HCT116 (cell line): ENCODE results near the gene CECR2. TPM values are rescaled to one million over a fixed set of nuclear protein-coding genes. Genes with fewer than 3 reads are reported as not detected.

Source experiments
- ATAC-seq: fragments of 200-7000 bp; cut with Tn5 transposase; 2 replicates; pipeline ENCODE4 v1.9.1; 2020; ENCODE audit warnings: mild to moderate bottlenecking, moderate library complexity
- BruUV-seq: library from RNA; stranded (reverse); fragments of 400-500 nt; replicated peaks from 2 replicates; lab custom pipeline; 2021; lab: Mats Ljungman, UMichigan
- CTCF ChIA-PET: fragments of 300-600 bp; sonication (Branson Sonifier 250); formaldehyde crosslinking; loops from one replicate; lab custom pipeline; 2021; ENCODE audit warnings: antibody characterized with exemption; lab: Charles Lee
- POLR2A ChIA-PET: fragments of 300-600, 350-600 bp; sonication (Branson Sonifier 250); formaldehyde crosslinking; loops from one replicate; lab custom pipeline; 2021; ENCODE audit warnings: antibody characterized with exemption; lab: Charles Lee
- RAD21 ChIA-PET, 2 experiments: fragments of 300-600 bp; sonication (Branson Sonifier 250); formaldehyde crosslinking; loops; one replicate each; lab custom pipeline; 2023; ENCODE audit warnings: low total read pairs in 2 of 2; ENCODE audit not compliant: uncharacterized antibody in 2 of 2, unreplicated experiment in 2 of 2, low non-redundant PET in 1 of 2; lab: Charles Lee
- DNase-seq: peaks from one replicate; pipeline ENCODE4 v3.0.0-alpha.2; 2010; ENCODE audit warnings: low read depth, low spot score
- H2AFZ ChIP-seq: fragments of 200-600 bp; shearing (Covaris generic), sonication (generic); 2 replicates; pipeline ENCODE4 v1.6.1; 2017; ENCODE audit warnings: low read depth, mixed run types, mixed read lengths, antibody characterized with exemption, low read length; ENCODE audit not compliant: poor library complexity, severe bottlenecking
- H3K27ac ChIP-seq: 2 replicates; pipeline ENCODE4 v1.5.1; 2012; ENCODE audit warnings: low read depth, low read length
- H3K27me3 ChIP-seq: fragments of 200-600 bp; sonication (generic); 2 replicates; pipeline ENCODE4 v1.6.1; 2016; ENCODE audit warnings: mixed run types, low read length, mixed read lengths; ENCODE audit not compliant: insufficient read depth
- H3K36me3 ChIP-seq, 2 experiments: fragments of 200-500 bp in 1 of 2; fragments of 200-600 bp in 1 of 2; sonication (Bioruptor generic) in 1 of 2; sonication (generic) in 1 of 2; 2 replicates each; pipeline versions ENCODE4 v1.5.1 to v1.6.1; 2014 to 2016; ENCODE audit warnings: low read length in 2 of 2, inconsistent platforms in 1 of 2, mixed read lengths in 1 of 2, mixed run types in 1 of 2; ENCODE audit not compliant: insufficient read depth in 2 of 2, control insufficient read depth in 1 of 2
- H3K4me1 ChIP-seq, 2 experiments: fragments of 200-600 bp in 1 of 2; sonication (generic) in 1 of 2; 2 replicates each; pipeline versions ENCODE4 v1.5.1 to v1.6.1; 2012 to 2017; ENCODE audit warnings: low read length in 2 of 2, inconsistent platforms in 1 of 2, mild to moderate bottlenecking in 1 of 2, mixed read lengths in 1 of 2, mixed run types in 1 of 2, moderate library complexity in 1 of 2; ENCODE audit not compliant: insufficient read depth in 2 of 2, control insufficient read depth in 1 of 2
- H3K4me2 ChIP-seq: fragments of 200-600 bp; sonication (generic); 2 replicates; pipeline ENCODE4 v1.6.1; 2017; ENCODE audit warnings: mixed run types, low read length, mixed read lengths
- H3K4me3 ChIP-seq, 2 experiments: fragments of 200-600 bp in 1 of 2; sonication (generic) in 1 of 2; replicated peaks in 1 of 2; 2 replicates each; pipeline ENCODE4 v1.5.1; 2011 to 2016; ENCODE audit warnings: low read length in 2 of 2, control low read depth in 1 of 2, low read depth in 1 of 2, mild to moderate bottlenecking in 1 of 2, mixed read lengths in 1 of 2, mixed run types in 1 of 2
- H3K79me2 ChIP-seq: fragments of 200-600 bp; sonication (generic); 2 replicates; pipeline ENCODE4 v1.6.1; 2017; ENCODE audit warnings: mild to moderate bottlenecking, mixed run types, low read length, moderate library complexity, mixed read lengths; ENCODE audit not compliant: insufficient read depth
- H3K9ac ChIP-seq: fragments of 200-600 bp; sonication (generic); 2 replicates; pipeline ENCODE4 v1.6.1; 2016; ENCODE audit warnings: low read length, mixed read lengths
- H3K9me2 ChIP-seq: fragments of 200-600 bp; sonication (generic), shearing (Covaris generic); 2 replicates; pipeline ENCODE4 v1.6.1; 2017; ENCODE audit warnings: mixed run types, mild to moderate bottlenecking, moderate library complexity; ENCODE audit not compliant: insufficient read depth
- H3K9me3 ChIP-seq, 2 experiments: fragments of 200-500 bp in 1 of 2; fragments of 200-600 bp in 1 of 2; sonication (Bioruptor generic) in 1 of 2; sonication (generic) in 1 of 2; 2 replicates each; pipeline ENCODE4 v1.6.1; 2014 to 2017; ENCODE audit warnings: low read length in 2 of 2, mixed read lengths in 2 of 2, inconsistent platforms in 1 of 2, low read depth in 1 of 2, mild to moderate bottlenecking in 1 of 2, mixed run types in 1 of 2, moderate library complexity in 1 of 2; ENCODE audit not compliant: control insufficient read depth in 1 of 2, insufficient read depth in 1 of 2
- H4K20me1 ChIP-seq: fragments of 200-600 bp; sonication (generic), shearing (Covaris generic); 2 replicates; pipeline ENCODE4 v1.6.1; 2017; ENCODE audit warnings: mixed run types, mild to moderate bottlenecking, moderate library complexity; ENCODE audit not compliant: insufficient read depth
- EZH2phosphoT487 ChIP-seq: fragments of 200-600 bp; IDR thresholded peaks from 2 replicates; pipeline ENCODE4 v1.6.1; 2018; ENCODE audit warnings: antibody characterized with exemption, borderline replicate concordance
- ZFX ChIP-seq: fragments of 450-650 bp; IDR thresholded peaks from 2 replicates; pipeline ENCODE4 v1.6.1; 2017
- intact Hi-C: fragments of 100-400 bp; cut with micrococcal nuclease; formaldehyde crosslinking; loops from 2 replicates; pipeline ENCODE4 v1.10.0; 2022
- total RNA-seq: library from RNA; stranded (reverse); gene quantifications from one replicate; pipeline ENCODE4 v1.2.1, GENCODE V29; 2021; ENCODE audit not compliant: unreplicated experiment
- TF ChIP-seq, protein P1 (sequence below), 3 experiments: fragments of 200-600 bp in 1 of 3; sonication (generic) in 1 of 3; IDR thresholded peaks in 2 of 3; conservative IDR thresholded peaks in 1 of 3; 2 replicates each; pipeline ENCODE4 v1.5.1; 2012 to 2017; ENCODE audit warnings: low read depth in 2 of 3, low read length in 2 of 3, antibody characterized with exemption in 1 of 3, borderline replicate concordance in 1 of 3, control low read depth in 1 of 3, mild to moderate bottlenecking in 1 of 3, mixed read lengths in 1 of 3, mixed run types in 1 of 3, moderate library complexity in 1 of 3; ENCODE audit not compliant: insufficient read depth in 1 of 3
- TF ChIP-seq, protein P2 (sequence below): IDR thresholded peaks from 2 replicates; pipeline ENCODE4 v1.6.1; 2011; ENCODE audit warnings: mild to moderate bottlenecking, low read length, moderate library complexity; ENCODE audit not compliant: insufficient replicate concordance; ENCODE audit errors: extremely low read depth

CECR2 gene
- total RNA-seq, 1 experiment from 2014 or later: 6.0 TPM

DNA sequence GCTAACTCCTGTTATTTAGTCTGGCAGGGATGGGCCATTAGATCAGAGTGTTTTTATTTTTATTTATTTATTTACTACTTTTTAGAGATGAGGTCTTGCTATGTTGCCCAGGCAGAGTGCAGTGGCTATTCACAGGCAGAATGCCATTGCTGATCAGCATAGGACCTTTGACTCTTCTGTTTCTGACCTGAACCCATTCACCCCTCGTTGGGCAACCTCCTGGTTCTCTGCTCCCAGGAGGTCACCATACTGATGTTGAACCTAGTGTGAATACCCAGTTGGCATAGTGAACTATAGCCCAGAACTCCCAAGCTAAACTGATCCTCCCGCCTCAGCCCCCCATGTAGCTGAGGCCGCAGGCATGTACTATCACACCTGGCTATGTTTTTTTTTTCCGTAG is 16.5 kb upstream of the CECR2 start:
- BruUV-seq: no TSS peak
- H3K4me1 ChIP-seq: no peaks in the 10 kb centered on the region

More for the DNA sequence above, 16.5 kb upstream of the CECR2 start:
- intact Hi-C loops: no loop called here
- H2AFZ ChIP-seq: no peak overlapping the region
- no peak overlapping the region for H3K9ac ChIP-seq
- POLR2A ChIA-PET: no interaction called here
- H3K4me3 ChIP-seq: no peak overlapping the region
- no peak for DNase-seq
- H3K36me3 ChIP-seq: no peaks in the 10 kb centered on the region
- H3K9me2 ChIP-seq: no peaks in the 10 kb centered on the region
- H3K9me3 ChIP-seq: no peaks in the 10 kb centered on the region
- RAD21 ChIA-PET: no interaction called here
- H3K27ac ChIP-seq: no peak overlapping the region
- H3K4me2 ChIP-seq: no peak overlapping the region
- H3K79me2 ChIP-seq: no peaks in the 10 kb centered on the region
- no peak for ATAC-seq
- no peaks in the 10 kb centered on the region for H3K27me3 ChIP-seq
- no peaks in the 10 kb centered on the region for H4K20me1 ChIP-seq
- TF ChIP-seq, protein P1, sequence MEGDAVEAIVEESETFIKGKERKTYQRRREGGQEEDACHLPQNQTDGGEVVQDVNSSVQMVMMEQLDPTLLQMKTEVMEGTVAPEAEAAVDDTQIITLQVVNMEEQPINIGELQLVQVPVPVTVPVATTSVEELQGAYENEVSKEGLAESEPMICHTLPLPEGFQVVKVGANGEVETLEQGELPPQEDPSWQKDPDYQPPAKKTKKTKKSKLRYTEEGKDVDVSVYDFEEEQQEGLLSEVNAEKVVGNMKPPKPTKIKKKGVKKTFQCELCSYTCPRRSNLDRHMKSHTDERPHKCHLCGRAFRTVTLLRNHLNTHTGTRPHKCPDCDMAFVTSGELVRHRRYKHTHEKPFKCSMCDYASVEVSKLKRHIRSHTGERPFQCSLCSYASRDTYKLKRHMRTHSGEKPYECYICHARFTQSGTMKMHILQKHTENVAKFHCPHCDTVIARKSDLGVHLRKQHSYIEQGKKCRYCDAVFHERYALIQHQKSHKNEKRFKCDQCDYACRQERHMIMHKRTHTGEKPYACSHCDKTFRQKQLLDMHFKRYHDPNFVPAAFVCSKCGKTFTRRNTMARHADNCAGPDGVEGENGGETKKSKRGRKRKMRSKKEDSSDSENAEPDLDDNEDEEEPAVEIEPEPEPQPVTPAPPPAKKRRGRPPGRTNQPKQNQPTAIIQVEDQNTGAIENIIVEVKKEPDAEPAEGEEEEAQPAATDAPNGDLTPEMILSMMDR (IDR thresholded peaks at IDR 0.05 in 2 of 3, conservative IDR thresholded peaks at IDR 0.05 in 1 of 3; ENCODE audit: borderline replicate concordance in 1 of 3, insufficient read depth in 1 of 3, low read depth in 2 of 3, low read length in 2 of 3): no peak
- TF ChIP-seq EZH2phosphoT487: no peak
- TF ChIP-seq, protein P2, sequence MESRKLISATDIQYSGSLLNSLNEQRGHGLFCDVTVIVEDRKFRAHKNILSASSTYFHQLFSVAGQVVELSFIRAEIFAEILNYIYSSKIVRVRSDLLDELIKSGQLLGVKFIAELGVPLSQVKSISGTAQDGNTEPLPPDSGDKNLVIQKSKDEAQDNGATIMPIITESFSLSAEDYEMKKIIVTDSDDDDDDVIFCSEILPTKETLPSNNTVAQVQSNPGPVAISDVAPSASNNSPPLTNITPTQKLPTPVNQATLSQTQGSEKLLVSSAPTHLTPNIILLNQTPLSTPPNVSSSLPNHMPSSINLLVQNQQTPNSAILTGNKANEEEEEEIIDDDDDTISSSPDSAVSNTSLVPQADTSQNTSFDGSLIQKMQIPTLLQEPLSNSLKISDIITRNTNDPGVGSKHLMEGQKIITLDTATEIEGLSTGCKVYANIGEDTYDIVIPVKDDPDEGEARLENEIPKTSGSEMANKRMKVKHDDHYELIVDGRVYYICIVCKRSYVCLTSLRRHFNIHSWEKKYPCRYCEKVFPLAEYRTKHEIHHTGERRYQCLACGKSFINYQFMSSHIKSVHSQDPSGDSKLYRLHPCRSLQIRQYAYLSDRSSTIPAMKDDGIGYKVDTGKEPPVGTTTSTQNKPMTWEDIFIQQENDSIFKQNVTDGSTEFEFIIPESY: no peak
- TF ChIP-seq ZFX: no peak
- CTCF ChIA-PET: no interaction called here
